ENCODE results near the gene CRTC3.

GRCh38 chr15:90623854-90624253 lies 94.1 kb downstream of the CRTC3 start:
- TF ChIP-seq CTCF (IDR thresholded peaks at IDR 0.05) (no peak), POLR2A (IDR thresholded peaks at IDR 0.05) (no peak)
